Measurements from ENCODE around the gene KRT86.

Gene KRT86

DNA sequence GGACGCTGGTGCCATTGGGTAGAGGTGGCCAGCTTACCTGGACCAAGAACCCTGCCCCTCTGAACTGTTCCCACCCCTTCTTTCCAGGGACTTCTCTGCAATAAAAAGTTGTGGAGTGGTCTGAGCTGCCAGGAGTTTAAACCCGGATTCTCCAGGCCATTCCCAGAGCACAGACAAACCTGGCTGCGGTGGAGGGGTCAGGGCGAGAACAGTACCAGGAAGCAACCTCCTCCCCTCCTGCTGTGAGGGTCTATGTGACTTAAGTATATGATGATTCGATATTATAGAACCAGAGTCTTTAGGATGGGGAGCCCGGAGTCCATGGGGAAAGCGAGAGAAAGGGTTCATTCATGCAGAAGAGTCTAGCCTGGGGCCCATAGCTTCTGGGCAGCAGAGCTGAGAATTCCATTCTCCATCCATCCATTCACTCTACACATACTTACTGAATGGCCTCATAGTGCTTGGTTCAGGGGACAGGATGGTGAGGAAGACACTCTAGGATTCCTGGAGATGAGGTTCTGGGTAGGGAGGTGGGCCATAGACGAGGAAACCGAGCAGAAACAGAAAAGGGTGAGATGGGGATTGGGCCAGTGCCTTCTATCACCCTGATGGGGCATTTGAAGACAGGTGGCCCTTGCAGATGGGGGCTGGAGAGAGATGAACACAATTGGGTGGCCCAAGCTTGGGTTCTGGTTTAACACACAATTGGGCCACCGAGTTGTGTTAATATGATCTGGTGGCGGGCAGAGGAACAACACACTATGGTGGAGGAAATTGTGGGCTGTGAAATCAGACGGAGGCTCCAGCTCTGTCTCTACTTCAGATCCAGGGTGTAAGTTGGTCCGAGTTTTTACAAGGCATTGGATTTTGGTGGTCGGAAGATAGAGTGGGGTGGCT lies 5.2 kb downstream of the KRT86 start:
- DNase-seq (ENCODE audit: low read depth), result no peak
- TF ChIP-seq POLR2A (IDR thresholded peaks at IDR 0.05; ENCODE audit: extremely low read depth, insufficient read length) (no peak), MYC (IDR thresholded peaks at IDR 0.05; ENCODE audit: low read depth, low read length) (no peak), CTCF (IDR thresholded peaks at IDR 0.05; ENCODE audit: low read depth, low read length) (no peak)
- TF ChIP-seq, protein P1, sequence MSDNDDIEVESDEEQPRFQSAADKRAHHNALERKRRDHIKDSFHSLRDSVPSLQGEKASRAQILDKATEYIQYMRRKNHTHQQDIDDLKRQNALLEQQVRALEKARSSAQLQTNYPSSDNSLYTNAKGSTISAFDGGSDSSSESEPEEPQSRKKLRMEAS (IDR thresholded peaks at IDR 0.05; ENCODE audit: low read depth, low read length), result no peak
- no peak overlapping the region for H3K4me3 ChIP-seq (ENCODE audit: low read depth, low read length)

GRCh38 chr12:52280319-52280795 lies 5.9 kb downstream of the KRT86 start:
- DNase-seq (ENCODE audit: low read depth), result peak; percentile 65
- H3K4me3 ChIP-seq (ENCODE audit: low read depth, low read length), result no peak overlapping the region
- no peak for TF ChIP-seq CTCF (IDR thresholded peaks at IDR 0.05; ENCODE audit: low read depth, low read length)
- TF ChIP-seq, protein P1 (IDR thresholded peaks at IDR 0.05; ENCODE audit: low read depth, low read length), result no peak
- TF ChIP-seq POLR2A (IDR thresholded peaks at IDR 0.05; ENCODE audit: extremely low read depth, insufficient read length), result no peak
- TF ChIP-seq MYC (IDR thresholded peaks at IDR 0.05; ENCODE audit: low read depth, low read length), result no peak

DNA sequence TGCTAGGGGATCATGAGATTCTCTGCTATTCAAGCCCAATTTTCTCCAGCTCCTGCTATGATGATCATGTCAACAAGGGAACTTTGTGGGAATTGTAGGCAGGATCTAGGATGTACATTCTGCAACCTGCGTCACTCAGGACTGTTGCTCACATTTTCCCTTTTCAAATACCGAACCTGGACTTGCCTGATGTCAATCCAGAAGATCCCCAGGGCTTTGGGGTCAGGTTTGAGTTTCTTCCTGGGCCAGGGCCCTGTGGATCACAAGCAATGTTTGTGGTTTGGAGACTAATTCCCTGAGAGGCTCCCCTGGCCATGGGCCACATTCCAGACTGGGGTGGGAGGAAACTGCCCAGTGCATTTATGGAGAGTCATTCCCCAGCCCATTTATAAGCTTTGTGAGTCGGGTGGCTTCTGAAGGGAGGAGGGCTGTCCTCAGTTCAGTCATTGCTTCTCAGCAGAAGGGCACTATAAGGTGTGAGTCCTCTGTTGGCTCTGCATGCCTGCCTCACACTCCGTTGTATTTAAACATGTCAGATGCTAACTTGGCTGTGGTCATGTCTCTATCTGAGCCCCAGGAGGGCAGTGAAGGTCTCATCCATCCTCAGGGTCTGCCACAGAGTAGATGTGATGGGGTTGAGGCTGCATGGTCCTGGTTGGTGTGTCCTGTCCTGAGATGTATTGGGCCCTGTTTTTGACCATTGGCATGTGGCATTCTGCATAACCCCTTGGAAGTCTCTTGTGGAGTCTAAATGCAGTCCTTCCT lies 6.5 kb downstream of the KRT86 start:
- TF ChIP-seq CTCF (IDR thresholded peaks at IDR 0.05; ENCODE audit: low read depth, low read length) (no peak), MYC (IDR thresholded peaks at IDR 0.05; ENCODE audit: low read depth, low read length) (no peak), POLR2A (IDR thresholded peaks at IDR 0.05; ENCODE audit: extremely low read depth, insufficient read length) (no peak)
- TF ChIP-seq, protein P1 (IDR thresholded peaks at IDR 0.05; ENCODE audit: low read depth, low read length), result no peak
- no peak for DNase-seq (ENCODE audit: low read depth)

GRCh38 chr12:52284562-52285171 lies 10.2 kb downstream of the KRT86 start:
- no peak for DNase-seq (ENCODE audit: low read depth)
- TF ChIP-seq CTCF (IDR thresholded peaks at IDR 0.05; ENCODE audit: low read depth, low read length) (no peak), MYC (IDR thresholded peaks at IDR 0.05; ENCODE audit: low read depth, low read length) (no peak), POLR2A (IDR thresholded peaks at IDR 0.05; ENCODE audit: extremely low read depth, insufficient read length) (no peak)
- TF ChIP-seq, protein P1 (IDR thresholded peaks at IDR 0.05; ENCODE audit: low read depth, low read length), result no peak
- no peak overlapping the region for H3K4me3 ChIP-seq (ENCODE audit: low read depth, low read length)

More for the DNA sequence above, 6.5 kb downstream of the KRT86 start:
- no peak overlapping the region for H3K4me3 ChIP-seq (ENCODE audit: low read depth, low read length)

DNA sequence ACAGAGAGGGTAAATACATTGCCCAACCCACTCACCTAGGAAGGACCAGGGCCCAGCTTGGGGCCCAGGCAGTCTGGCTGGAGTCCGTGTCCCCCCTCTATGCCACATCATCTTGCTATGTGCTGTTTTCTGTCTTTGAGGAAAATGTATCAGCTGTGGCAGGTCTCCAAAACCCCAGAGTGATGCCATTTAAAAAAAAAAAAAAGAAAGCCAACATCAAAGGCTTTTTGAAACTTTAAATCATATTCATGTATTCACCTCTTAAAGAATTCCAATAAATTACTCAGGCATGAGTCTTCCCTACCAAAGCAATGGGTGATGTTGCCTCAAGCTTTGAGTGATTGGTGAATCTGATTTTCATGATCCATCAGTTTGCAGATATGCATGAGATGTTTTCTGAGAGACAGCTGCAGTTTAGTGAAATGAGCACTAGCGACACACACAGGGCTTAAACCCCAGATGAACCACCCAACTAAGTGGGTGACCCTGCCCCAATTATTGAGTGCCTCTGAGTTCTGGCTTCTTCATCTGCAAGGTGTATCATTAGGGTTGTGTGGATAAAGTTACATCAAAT lies 10.8 kb downstream of the KRT86 start:
- TF ChIP-seq, protein P1 (IDR thresholded peaks at IDR 0.05; ENCODE audit: low read depth, low read length), result no peak
- TF ChIP-seq CTCF (IDR thresholded peaks at IDR 0.05; ENCODE audit: low read depth, low read length) (no peak), POLR2A (IDR thresholded peaks at IDR 0.05; ENCODE audit: extremely low read depth, insufficient read length) (no peak), MYC (IDR thresholded peaks at IDR 0.05; ENCODE audit: low read depth, low read length) (no peak)
- no peak overlapping the region for H3K4me3 ChIP-seq (ENCODE audit: low read depth, low read length)
- DNase-seq (ENCODE audit: low read depth), result no peak

Measured in NB4 (cell line).